ENCODE results near the gene SRXN1.

SRXN1 gene

DNA sequence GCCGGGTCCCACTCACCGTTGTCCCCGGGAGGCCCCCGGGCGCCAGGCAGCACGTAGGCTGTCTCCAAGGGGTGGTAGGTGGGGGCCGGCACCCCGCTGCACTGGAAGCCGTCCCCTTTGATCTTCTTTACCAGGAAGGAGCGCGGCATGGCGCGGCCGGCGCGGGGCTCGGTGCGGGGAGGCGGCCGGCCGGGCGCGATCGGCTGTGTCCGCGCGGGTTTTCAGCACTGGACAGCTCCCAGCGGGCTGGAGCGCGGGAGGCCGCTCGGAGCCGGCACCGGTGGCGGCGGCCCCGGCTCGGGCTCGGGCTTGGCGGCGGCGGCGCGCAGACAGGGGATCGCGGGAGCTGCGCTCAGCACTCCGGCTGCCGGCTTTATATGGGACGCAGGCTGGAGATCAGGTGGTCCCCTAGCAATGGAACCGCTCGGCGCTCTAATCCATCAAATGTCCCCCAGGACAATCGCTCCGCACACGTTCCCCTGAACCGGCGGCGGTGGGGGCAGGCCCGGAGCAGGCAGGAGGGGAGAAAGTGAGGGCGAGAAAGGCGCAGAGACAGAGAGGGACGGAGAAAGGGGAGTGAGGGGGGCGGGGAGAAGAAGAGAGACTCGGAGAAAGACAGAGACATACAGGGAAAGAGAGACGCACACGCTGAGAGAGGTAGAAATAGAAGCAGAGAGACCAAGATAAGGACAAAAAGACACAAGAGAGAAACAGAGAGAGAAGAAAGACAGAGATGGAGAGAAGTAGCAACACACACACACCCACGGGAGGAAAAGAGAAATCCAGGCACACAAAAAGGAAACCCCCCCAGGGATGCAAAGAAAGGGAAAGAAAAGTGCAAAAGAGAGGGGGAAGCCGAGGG lies 22.7 kb upstream of the SRXN1 start, which contains the start of gene SCRT2:
TSS of gene SCRT2 (minus strand) at position 350 of the 862 bp plus-strand sequence. CDS start at position 149, 201 bp downstream.
- peak; percentile 70 for DNase-seq (ENCODE audit: low spot score)

- no peak for DNase-seq (ENCODE audit: low spot score)
These were observed 22.0 kb upstream of the SRXN1 start for GRCh38 chr20:675033-675452.

- DNase-seq (ENCODE audit: low spot score), result no peak
These were observed 20.6 kb upstream of the SRXN1 start for GRCh38 chr20:673603-674001.

DNA sequence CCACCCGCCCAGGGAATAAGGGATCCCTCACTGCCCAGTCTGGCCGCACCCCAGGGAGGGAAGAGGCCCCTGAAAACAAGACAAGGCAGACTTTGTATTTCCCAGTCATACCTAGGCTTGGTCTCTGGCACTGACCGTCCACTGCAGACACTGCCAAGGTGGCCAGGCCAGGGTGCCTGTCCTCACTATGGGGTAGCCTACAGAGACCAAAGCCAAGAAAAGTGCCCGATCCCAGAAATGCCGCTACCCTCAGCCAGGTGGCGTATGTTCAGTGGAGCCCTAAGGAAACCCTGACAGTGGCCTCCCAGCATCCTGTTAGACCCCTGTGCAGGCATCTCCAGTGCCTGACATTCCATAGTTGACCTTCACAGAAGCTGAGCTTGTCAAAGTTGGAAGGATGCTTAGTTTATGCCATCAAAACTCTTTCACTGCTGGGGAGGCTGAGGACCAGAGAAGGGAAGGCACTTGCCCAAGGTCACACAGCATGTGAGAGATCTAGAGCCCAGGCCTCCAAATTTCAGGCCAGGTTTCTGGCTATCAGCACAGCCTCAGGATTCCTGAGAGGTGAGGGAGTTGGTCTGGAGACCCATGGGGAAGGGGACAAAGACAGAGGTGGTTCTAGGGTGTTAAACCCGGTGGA lies 20.1 kb upstream of the SRXN1 start:
- DNase-seq (ENCODE audit: low spot score), result no peak

DNA sequence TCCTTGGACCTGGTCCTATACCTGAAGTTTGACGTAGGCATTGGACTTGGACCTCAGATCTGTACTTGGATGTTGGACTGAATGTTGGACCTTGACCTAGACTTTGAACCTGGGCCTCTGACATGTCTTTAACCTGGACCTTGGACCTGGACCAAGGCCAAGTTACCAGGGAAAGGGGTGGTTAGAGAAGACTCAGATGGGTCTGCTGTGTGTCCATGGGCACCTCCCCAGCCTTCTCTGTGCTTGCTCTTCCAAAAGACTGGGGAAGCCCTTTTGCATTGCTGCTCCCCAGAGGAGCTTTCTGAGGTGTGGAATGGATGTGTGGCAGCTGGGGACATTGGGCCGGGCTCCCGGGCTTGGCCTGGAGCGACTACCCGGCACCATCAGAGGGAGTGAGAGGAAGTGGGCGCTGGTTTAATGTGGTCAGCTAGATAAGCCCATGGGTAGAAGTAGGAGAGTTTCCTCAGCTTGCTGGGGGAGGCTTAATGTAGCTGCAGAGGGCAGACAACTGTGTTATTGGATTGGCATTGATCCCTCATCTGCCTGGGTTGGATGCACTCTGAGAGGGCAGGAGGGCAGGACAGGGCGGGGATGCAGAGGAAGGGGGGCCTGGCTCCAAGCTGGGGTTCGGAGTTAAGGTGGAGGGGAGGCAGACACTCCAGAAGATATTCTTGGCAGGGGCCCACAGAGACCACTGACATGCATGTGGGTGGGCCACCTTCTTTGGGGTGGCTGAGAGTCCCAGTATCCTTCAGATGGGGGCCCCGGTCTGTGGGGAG lies 18.4 kb upstream of the SRXN1 start:
- no peak for DNase-seq (ENCODE audit: low spot score)

DNA sequence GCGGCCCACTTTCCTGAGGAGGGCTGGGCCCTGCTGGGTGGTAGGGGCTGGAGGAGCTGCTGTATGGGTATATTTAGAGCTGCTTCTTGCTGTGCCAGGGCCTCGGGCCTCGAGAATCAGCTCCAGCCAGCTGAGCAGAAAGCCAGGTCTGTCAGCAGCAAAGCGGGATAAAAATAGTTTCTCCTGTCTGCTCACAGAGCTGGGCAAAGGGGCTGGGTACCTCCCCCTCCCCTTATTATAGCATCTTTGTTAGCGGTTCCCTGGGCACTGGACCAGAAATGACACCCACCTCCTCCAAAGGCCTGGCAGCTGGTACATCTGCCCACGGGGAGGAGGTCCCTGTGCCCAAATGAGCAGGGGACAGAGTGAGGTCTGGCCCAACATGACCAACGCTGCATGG lies 16.6 kb upstream of the SRXN1 start:
- no peak for DNase-seq (ENCODE audit: low spot score)

DNA sequence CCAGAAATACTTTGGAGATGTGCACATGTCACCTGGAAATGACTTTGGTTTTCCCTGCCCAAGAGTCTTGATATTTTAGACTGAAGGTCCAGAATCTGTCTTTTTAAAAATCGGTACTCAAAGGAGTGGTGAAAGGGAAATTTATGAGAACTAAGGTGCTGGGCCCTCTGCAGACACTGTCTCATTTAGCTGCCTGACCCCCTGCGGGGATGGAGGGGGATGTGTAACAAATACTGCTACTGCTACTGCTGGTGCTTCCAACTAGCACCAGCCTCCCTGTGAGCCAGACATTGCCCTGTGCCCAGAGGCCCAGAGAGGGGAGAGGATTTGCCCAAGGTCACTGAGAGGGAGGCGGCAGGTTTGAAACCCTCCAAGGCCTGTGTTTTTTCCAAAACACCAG lies 15.6 kb upstream of the SRXN1 start:
- DNase-seq (ENCODE audit: low spot score), result no peak

- no peak for DNase-seq (ENCODE audit: low spot score)
These were observed 15.1 kb upstream of the SRXN1 start for GRCh38 chr20:668050-668449.

DNA sequence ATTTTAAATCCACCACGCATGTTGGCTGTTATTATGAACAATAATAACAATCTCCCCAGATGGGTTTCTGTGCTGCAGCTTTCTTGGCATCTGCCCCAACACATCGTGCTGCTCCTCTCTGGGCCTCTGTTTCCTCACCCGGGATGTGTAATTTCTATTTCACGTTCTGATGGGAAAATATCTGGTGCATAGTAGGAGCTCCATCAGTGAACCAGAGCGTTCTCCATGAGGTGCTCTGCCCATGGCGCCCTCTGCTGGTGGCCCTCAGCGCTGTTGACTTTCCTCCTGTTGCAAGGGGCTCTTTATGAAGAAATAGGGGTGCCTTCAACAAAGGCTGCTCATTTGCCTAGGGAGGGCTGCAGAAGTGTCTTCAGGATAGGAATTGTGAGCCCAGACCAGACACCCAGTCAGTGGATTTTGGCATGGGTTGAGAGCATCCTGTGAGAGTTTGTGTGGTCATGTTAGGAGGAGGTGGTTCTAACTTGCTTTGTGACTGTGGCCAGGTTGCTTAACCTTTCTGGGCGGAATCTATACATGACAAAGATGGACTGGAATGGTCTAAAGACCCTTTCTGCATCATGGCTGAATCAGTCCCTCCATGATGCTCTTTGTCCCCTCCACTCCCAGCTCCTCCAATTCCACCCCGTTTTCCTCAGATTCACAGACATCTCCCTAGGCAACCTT lies 14.5 kb upstream of the SRXN1 start:
- DNase-seq (ENCODE audit: low spot score), result peak; percentile 22

DNA sequence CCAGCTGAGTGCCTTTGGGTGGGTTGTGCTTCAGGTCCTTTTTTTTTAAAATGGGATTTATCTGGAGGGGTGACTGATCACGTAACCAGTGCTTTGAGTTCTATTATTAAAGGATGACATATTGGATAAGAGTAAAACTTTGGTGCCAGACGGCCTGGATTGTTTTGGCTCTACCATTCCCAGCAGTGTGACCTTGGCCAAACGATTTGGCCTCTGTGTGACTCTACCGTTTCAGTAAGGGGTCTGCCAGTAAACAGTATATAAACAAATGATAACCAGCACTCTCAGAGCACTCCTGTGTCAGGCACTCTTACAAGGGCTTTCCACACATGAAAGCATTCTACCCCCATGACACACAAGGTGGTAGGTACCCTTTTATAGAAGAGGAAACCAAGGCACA lies 13.9 kb upstream of the SRXN1 start:
- no peak for DNase-seq (ENCODE audit: low spot score)

GRCh38 chr20:665276-665675 lies 12.3 kb upstream of the SRXN1 start:
- DNase-seq (ENCODE audit: low spot score), result no peak

- no peak for DNase-seq (ENCODE audit: low spot score)
These were observed 11.6 kb upstream of the SRXN1 start for GRCh38 chr20:664576-664975.

GRCh38 chr20:664151-664550 lies 11.2 kb upstream of the SRXN1 start:
- DNase-seq (ENCODE audit: low spot score), result no peak

DNA sequence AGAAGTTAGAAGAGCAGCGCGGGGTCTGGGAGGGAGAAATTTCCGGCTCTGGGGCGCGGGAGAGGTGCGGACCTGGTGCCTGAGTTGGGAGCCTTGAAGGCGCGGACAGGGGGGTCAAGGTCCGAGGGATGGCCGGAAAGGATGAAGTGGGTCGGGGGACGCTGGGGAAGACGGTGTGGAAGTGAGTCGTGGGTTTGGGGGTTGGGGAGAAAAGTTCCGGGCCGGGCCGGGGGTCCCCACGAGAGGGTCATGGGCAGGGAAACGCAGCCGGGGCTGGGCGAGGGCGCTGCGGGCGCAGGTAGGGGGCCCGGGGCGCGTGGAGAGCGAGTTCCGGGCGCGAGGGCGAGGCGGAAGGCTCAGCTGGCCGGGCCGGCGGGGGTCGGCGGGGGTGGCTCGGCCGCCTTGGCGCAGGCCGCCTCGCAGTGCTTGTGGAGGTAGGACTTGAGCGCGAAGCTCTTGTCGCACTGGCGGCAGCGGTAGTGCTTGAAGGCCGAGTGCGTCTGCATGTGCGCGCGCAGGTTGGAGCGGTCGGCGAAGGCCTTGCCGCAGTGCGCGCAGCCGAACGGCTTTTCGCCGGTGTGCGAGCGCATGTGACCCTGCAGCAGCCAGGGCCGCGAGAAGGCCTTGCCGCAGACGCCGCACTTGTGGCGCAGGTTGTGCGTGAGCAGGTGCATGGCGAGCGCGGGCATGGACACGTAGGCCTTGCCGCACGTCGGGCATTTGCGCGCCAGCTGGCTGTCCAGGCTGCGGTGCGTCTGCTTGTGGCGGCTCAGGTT lies 10.5 kb upstream of the SRXN1 start:
- DNase-seq (ENCODE audit: low spot score), result no peak

GRCh38 chr20:662277-663192 lies 9.5 kb upstream of the SRXN1 start:
- DNase-seq (ENCODE audit: low spot score), result no peak

DNA sequence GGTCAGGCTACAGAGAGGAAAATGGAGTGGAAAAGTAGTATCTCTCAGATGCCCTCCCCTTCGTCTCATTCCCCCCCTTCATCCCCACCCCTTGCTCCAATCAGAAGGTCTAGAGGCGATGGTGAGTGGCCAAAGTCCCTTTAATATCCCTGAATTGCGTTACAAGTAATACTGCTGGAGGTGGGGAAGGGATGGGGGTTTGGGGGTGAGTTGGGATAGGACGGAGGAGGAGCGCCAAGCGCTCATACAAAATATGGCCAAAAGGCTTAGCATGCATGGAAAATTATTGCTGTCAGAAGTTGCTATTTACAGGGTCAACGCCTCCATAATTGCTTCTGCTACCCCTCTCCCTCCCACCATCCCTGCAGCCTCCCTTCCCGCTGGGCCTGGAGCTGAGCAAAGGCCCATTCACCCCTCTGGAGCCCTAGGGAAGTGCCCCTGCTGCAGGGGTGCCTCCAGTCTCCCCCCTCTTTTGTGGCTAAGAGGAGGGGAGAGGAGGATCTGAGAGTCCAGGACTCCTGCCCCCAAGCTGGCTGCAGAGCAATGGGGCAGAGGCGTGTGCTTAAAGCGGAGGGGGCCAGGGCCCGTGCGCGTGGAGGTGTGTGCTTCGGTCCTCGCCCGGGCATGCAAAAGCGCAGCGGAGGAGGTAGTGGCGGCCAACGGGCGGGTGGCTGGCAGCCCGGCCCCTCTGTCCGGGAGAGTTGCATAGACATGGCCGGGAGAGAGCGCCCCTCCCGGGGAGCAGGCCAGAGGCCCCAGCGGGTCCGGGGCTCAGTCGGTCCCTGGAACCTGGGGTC lies 8.7 kb upstream of the SRXN1 start:
- DNase-seq (ENCODE audit: low spot score), result no peak

DNA sequence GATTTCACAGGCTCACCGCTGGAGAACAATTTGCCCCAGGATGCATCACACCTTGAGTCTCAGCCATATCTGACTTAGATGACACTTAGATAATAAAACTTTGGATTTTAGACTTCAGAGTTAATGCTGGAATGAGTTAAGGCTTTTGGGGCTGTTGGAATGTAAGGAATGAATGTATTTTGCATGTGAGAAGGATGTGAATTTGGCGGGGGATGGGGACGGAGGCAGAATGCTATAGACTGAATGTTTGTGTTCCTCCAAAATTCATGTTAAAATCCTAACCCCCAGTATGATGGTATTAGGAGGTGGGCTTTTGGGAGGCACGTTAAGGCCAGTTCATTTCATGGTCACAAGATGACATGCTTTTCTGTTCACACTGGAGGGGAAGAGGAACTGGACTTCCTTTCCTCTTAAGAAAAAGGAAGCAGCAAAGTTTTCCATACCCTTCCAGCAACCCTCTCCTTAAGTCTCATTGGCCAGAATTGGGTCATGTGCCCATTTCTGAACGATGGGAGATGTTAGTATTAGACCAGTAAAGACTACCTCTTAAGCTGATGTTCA lies 5.8 kb upstream of the SRXN1 start:
- no peak for DNase-seq (ENCODE audit: low spot score)

DNA sequence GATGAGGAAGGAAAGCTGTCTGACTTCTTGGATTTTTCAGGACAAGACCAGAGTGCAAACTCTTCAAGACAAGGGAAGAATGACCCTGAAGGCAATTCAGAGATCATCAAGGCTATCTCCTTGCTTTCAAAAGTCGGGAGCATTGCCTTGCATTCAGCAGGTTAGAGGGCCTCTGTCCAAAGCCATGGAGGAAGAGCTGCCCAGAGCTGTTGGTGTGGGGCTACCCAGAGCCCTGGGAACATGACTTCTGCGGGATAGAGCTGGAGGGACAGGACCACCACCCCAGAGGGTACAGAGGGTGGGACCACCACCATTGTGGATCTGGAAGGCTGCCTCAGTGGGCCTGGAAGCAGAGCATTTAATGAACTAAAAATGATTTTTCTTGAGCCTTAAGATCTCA lies 5.2 kb upstream of the SRXN1 start:
- DNase-seq (ENCODE audit: low spot score), result no peak
